Mesothelial cell of epicardium (in vitro differentiated cells): Measurements from ENCODE around the gene LAP3. TPM values are rescaled to one million over a fixed set of nuclear protein-coding genes. Genes with fewer than 3 reads are reported as not detected.

Source experiments
- DNase-seq, 2 experiments: peaks; one replicate each; pipeline ENCODE4 v3.0.0; 2021; ENCODE audit warnings: low spot score in 2 of 2; ENCODE audit not compliant: unreplicated experiment in 2 of 2
- H3K27ac Mint-ChIP-seq: 2 replicates; pipeline ENCODE4 v1.8.0; 2021; ENCODE audit warnings: mixed read lengths
- H3K27me3 Mint-ChIP-seq: 2 replicates; pipeline ENCODE4 v1.8.0; 2021; ENCODE audit warnings: low read depth, mixed read lengths
- H3K36me3 Mint-ChIP-seq: 2 replicates; pipeline ENCODE4 v1.8.0; 2021; ENCODE audit warnings: mixed read lengths
- H3K4me1 Mint-ChIP-seq: 2 replicates; pipeline ENCODE4 v1.8.0; 2021; ENCODE audit warnings: mixed read lengths
- H3K4me3 Mint-ChIP-seq: 2 replicates; pipeline ENCODE4 v1.8.0; 2021; ENCODE audit warnings: mild to moderate bottlenecking, moderate library complexity, mixed read lengths
- H3K9me3 Mint-ChIP-seq: 2 replicates; pipeline ENCODE4 v1.8.0; 2021; ENCODE audit warnings: mixed read lengths
- total RNA-seq: library from RNA; stranded (reverse); gene quantifications from 3 replicates; pipeline ENCODE4 v1.2.1, GENCODE V29; 2021
- TF ChIP-seq, protein P1 (sequence below): fragments of 200-600 bp; sonication (generic); IDR thresholded peaks from one replicate; pipeline ENCODE4 v1.5.0; 2021; ENCODE audit warnings: antibody characterized with exemption; ENCODE audit not compliant: unreplicated experiment

The LAP3 gene
- total RNA-seq, 1 donor from 2014 or later = 38.5 TPM

GRCh38 chr4:17623451-17624001 lies 46.5 kb downstream of the LAP3 start:
- Mint-ChIP-seq H3K27me3 (no peaks in the 10 kb centered on the region), H3K4me3 (no peak overlapping the region), H3K4me1 (peaks cover 2% of the 10 kb centered on the region), H3K27ac (no peak overlapping the region), H3K9me3 (no peaks in the 10 kb centered on the region), H3K36me3 (peaks cover 52% of the 10 kb centered on the region)
- no peak for DNase-seq
- TF ChIP-seq, protein P1, sequence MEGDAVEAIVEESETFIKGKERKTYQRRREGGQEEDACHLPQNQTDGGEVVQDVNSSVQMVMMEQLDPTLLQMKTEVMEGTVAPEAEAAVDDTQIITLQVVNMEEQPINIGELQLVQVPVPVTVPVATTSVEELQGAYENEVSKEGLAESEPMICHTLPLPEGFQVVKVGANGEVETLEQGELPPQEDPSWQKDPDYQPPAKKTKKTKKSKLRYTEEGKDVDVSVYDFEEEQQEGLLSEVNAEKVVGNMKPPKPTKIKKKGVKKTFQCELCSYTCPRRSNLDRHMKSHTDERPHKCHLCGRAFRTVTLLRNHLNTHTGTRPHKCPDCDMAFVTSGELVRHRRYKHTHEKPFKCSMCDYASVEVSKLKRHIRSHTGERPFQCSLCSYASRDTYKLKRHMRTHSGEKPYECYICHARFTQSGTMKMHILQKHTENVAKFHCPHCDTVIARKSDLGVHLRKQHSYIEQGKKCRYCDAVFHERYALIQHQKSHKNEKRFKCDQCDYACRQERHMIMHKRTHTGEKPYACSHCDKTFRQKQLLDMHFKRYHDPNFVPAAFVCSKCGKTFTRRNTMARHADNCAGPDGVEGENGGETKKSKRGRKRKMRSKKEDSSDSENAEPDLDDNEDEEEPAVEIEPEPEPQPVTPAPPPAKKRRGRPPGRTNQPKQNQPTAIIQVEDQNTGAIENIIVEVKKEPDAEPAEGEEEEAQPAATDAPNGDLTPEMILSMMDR = no peak

GRCh38 chr4:17624821-17625220 lies 47.8 kb downstream of the LAP3 start:
- peaks cover 57% of the 10 kb centered on the region for H3K36me3 Mint-ChIP-seq
- TF ChIP-seq, protein P1 = no peak
- no peak overlapping the region for H3K27ac Mint-ChIP-seq
- H3K9me3 Mint-ChIP-seq = no peaks in the 10 kb centered on the region
- no peaks in the 10 kb centered on the region for H3K4me1 Mint-ChIP-seq
- no peaks in the 10 kb centered on the region for H3K27me3 Mint-ChIP-seq
- no peak for DNase-seq
- H3K4me3 Mint-ChIP-seq = no peak overlapping the region

DNA sequence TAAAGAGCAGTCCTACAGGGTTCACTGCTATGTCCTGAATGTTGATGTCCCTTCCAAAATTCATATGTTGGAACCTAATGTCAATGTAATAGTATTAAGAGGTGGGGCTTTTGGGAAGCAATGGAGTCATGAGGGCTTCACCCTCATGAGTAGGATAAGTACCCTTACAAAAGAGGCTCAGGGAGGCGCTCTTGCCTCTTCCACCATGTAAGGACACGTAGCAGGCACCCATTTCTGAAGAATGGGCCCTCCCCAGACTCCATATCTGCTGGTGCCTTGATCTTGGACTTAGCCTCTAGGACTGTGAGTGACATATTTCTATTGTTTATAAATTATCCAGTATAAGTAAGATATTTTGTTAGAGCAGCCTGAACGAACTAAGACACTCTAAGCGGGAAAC lies 53.2 kb downstream of the LAP3 start:
- DNase-seq = no peak
- H3K27ac Mint-ChIP-seq = no peak overlapping the region
- H3K36me3 Mint-ChIP-seq = peaks cover 51% of the 10 kb centered on the region
- no peak overlapping the region for H3K4me3 Mint-ChIP-seq
- no peaks in the 10 kb centered on the region for H3K27me3 Mint-ChIP-seq
- no peaks in the 10 kb centered on the region for H3K4me1 Mint-ChIP-seq
- no peaks in the 10 kb centered on the region for H3K9me3 Mint-ChIP-seq
- TF ChIP-seq, protein P1 = no peak

DNA sequence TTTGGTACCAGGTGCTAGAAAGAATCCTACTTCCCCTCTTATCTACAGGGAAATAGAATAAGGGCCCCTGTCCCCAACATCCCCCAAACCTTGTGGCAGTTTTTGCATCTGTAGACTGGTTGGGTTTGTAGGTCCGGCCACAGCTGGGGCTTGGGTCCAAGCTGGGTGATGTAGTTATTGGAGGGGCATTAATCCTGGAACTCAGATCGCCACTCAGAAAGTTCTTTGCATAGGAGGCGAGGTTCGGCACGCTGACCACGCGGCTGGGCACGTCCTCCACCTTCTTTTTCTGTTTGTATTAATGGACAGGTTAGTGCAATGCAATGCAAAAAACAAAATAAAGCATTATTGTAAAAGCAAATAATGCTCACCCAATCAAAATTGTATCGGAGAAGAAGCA lies 56.6 kb downstream of the LAP3 start:
- Mint-ChIP-seq H3K9me3 (no peaks in the 10 kb centered on the region), H3K27me3 (no peaks in the 10 kb centered on the region), H3K27ac (no peak overlapping the region), H3K36me3 (peaks cover 36% of the 10 kb centered on the region), H3K4me1 (no peaks in the 10 kb centered on the region), H3K4me3 (no peak overlapping the region)
- TF ChIP-seq, protein P1 = no peak
- no peak for DNase-seq

- no peak for DNase-seq
- H3K27me3 Mint-ChIP-seq = no peaks in the 10 kb centered on the region
- peaks cover 31% of the 10 kb centered on the region for H3K36me3 Mint-ChIP-seq
- no peak overlapping the region for H3K27ac Mint-ChIP-seq
- TF ChIP-seq, protein P1 = no peak
- H3K9me3 Mint-ChIP-seq = no peaks in the 10 kb centered on the region
- no peak overlapping the region for H3K4me3 Mint-ChIP-seq
- no peaks in the 10 kb centered on the region for H3K4me1 Mint-ChIP-seq
Observed at GRCh38 chr4:17635056-17635455, 58.1 kb downstream of the LAP3 start.

- no peak overlapping the region for H3K4me3 Mint-ChIP-seq
- no peak overlapping the region for H3K27ac Mint-ChIP-seq
- peaks cover 33% of the 10 kb centered on the region for H3K36me3 Mint-ChIP-seq
- H3K27me3 Mint-ChIP-seq = no peaks in the 10 kb centered on the region
- H3K9me3 Mint-ChIP-seq = no peaks in the 10 kb centered on the region
- DNase-seq = no peak
- H3K4me1 Mint-ChIP-seq = no peaks in the 10 kb centered on the region
- TF ChIP-seq, protein P1 = no peak
Observed at GRCh38 chr4:17636341-17636695, 59.3 kb downstream of the LAP3 start.
